ENCODE results near the gene DCTD.

The DCTD gene

GRCh38 chr4:182930889-182931288 lies 13.7 kb upstream of the DCTD start:
- TF ChIP-seq TAF1 (IDR thresholded peaks at IDR 0.05; ENCODE audit: borderline replicate concordance, low read depth, low read length) (no peak), POLR2A (IDR thresholded peaks at IDR 0.05; ENCODE audit: low read depth, low read length) (no peak), POLR2AphosphoS5 (IDR thresholded peaks at IDR 0.05; ENCODE audit: low read depth, low read length) (no peak)
- no peak for DNase-seq (ENCODE audit: insufficient read length)
- no peak for FAIRE-seq

DNA sequence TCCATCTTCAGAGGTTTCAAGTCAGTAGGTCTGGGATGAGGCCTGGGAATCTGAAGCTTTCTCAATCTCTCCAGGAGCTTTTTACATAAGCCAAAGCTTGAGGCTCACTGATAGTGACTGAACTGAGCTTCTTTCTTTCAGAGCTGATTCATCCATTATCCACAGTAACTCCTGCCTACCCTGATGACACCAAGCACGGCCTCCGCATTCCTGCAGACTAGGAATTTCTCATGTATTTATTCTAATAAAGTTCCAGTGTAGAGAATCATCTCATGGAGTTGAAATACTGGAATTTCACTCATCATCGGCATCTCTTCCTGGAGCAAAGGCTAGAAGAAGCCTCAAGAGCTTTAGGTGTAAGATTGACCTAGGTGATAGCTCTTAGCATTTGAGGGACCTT lies 12.1 kb upstream of the DCTD start:
- TF ChIP-seq POLR2A (IDR thresholded peaks at IDR 0.05; ENCODE audit: low read depth, low read length): no peak
- no peak for TF ChIP-seq POLR2AphosphoS5 (IDR thresholded peaks at IDR 0.05; ENCODE audit: low read depth, low read length)
- no peak for TF ChIP-seq TAF1 (IDR thresholded peaks at IDR 0.05; ENCODE audit: borderline replicate concordance, low read depth, low read length)
- no peak for DNase-seq (ENCODE audit: insufficient read length)
- FAIRE-seq: no peak

GRCh38 chr4:182928061-182928460 lies 10.9 kb upstream of the DCTD start:
- no peak for FAIRE-seq
- TF ChIP-seq TAF1 (IDR thresholded peaks at IDR 0.05; ENCODE audit: borderline replicate concordance, low read depth, low read length): no peak
- TF ChIP-seq POLR2A (IDR thresholded peaks at IDR 0.05; ENCODE audit: low read depth, low read length): no peak
- TF ChIP-seq POLR2AphosphoS5 (IDR thresholded peaks at IDR 0.05; ENCODE audit: low read depth, low read length): no peak
- no peak for DNase-seq (ENCODE audit: insufficient read length)

GRCh38 chr4:182927505-182927904 lies 10.3 kb upstream of the DCTD start:
- TF ChIP-seq TAF1 (IDR thresholded peaks at IDR 0.05; ENCODE audit: borderline replicate concordance, low read depth, low read length): no peak
- no peak for TF ChIP-seq POLR2AphosphoS5 (IDR thresholded peaks at IDR 0.05; ENCODE audit: low read depth, low read length)
- no peak for TF ChIP-seq POLR2A (IDR thresholded peaks at IDR 0.05; ENCODE audit: low read depth, low read length)
- no peak for FAIRE-seq
- DNase-seq (ENCODE audit: insufficient read length): no peak

- no peak for FAIRE-seq
- DNase-seq (ENCODE audit: insufficient read length): no peak
- TF ChIP-seq POLR2A (IDR thresholded peaks at IDR 0.05; ENCODE audit: low read depth, low read length) (no peak), POLR2AphosphoS5 (IDR thresholded peaks at IDR 0.05; ENCODE audit: low read depth, low read length) (no peak), TAF1 (IDR thresholded peaks at IDR 0.05; ENCODE audit: borderline replicate concordance, low read depth, low read length) (no peak)
Measured at GRCh38 chr4:182925855-182926254, 8.7 kb upstream of the DCTD start.

- FAIRE-seq: peak; percentile 81
- TF ChIP-seq POLR2A (IDR thresholded peaks at IDR 0.05; ENCODE audit: low read depth, low read length): no peak
- TF ChIP-seq TAF1 (IDR thresholded peaks at IDR 0.05; ENCODE audit: borderline replicate concordance, low read depth, low read length): no peak
- TF ChIP-seq POLR2AphosphoS5 (IDR thresholded peaks at IDR 0.05; ENCODE audit: low read depth, low read length): no peak
- peak; percentile 23 for DNase-seq (ENCODE audit: insufficient read length)
Measured at GRCh38 chr4:182925298-182925757, 8.1 kb upstream of the DCTD start.

DNA sequence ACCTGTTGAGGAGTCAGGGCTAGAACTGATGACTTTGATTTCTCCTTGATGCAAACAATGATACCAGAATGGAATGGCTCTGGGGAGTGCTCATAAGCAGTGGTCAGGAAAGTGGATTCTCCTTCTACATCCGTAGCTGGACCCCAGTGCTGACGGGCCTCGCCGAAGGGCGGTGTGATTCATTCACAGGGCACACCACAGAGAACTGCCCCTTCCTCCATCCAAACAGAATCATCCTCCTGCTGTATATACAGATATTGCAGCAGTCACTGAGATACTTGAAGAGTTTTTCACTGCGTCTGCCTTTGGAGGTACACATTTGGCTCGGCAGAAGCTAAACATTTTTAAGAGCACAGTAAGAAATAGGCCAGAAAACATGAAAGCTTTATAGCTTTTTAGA lies 7.3 kb upstream of the DCTD start:
- DNase-seq (ENCODE audit: insufficient read length) (no peak), FAIRE-seq (no peak)
- TF ChIP-seq POLR2A (IDR thresholded peaks at IDR 0.05; ENCODE audit: low read depth, low read length) (no peak), TAF1 (IDR thresholded peaks at IDR 0.05; ENCODE audit: borderline replicate concordance, low read depth, low read length) (no peak), POLR2AphosphoS5 (IDR thresholded peaks at IDR 0.05; ENCODE audit: low read depth, low read length) (no peak)

- TF ChIP-seq POLR2AphosphoS5 (IDR thresholded peaks at IDR 0.05; ENCODE audit: low read depth, low read length): no peak
- no peak for TF ChIP-seq POLR2A (IDR thresholded peaks at IDR 0.05; ENCODE audit: low read depth, low read length)
- no peak for TF ChIP-seq TAF1 (IDR thresholded peaks at IDR 0.05; ENCODE audit: borderline replicate concordance, low read depth, low read length)
- no peak for FAIRE-seq
- DNase-seq (ENCODE audit: insufficient read length): no peak
Measured at GRCh38 chr4:182923796-182924340, 6.7 kb upstream of the DCTD start.

DNA sequence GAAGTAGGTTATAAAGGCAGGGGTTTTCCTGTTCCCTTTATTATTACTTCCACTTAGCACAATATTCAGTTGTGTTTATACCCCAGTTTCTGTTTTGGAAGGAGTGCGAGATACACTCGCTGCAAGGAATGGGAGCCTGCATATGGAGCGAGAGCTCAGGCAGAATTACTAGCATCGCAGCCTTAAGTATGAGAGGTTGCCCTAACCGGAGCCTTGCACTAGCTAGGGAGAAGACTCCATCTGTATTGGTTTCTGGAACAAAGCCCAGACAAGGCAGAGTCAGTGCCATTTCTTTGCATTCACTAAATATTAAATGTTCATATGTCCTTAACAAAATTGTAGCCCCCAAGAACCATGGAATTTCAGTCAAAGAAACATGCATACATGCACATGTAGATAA lies 6.2 kb upstream of the DCTD start:
- no peak for DNase-seq (ENCODE audit: insufficient read length)
- TF ChIP-seq POLR2A (IDR thresholded peaks at IDR 0.05; ENCODE audit: low read depth, low read length) (no peak), POLR2AphosphoS5 (IDR thresholded peaks at IDR 0.05; ENCODE audit: low read depth, low read length) (no peak), TAF1 (IDR thresholded peaks at IDR 0.05; ENCODE audit: borderline replicate concordance, low read depth, low read length) (no peak)
- FAIRE-seq: no peak

DNA sequence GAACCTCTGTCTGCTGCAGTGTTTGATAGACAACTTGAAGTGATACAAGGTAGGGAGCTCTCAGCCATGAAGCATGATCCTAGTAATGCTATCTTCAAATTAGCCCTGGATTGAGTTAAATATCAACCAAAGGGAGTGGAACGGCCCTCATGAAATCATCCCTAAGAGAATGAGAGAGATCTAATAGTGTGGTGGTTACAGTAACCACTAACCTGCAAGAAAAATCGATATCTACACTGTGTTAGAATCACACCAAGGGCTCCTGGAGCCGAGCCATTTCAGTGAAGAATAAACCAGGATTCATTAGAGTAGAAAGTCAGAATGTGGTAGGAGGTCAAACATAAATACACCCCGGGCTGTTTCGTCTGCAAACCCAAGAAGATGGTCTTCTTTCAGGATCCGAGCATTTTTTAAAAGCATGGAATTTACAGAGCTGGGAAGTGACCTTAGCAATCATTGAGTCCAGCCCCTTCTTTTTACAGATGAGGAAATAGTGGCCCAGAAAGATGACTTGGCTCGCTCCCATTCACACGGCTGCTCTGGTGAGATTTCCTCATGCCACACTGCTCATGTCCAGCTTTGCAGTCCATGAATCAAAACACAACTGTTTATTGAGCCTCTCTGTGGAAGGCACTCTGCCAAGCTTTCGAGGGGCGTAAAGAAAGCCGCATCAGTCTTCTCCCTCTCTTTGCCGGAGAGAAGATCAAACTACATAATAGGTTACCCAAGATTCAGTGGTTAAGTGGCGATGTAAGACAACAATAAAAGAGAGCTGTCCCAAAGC lies 5.5 kb upstream of the DCTD start:
- TF ChIP-seq TAF1 (IDR thresholded peaks at IDR 0.05; ENCODE audit: borderline replicate concordance, low read depth, low read length): no peak
- TF ChIP-seq POLR2AphosphoS5 (IDR thresholded peaks at IDR 0.05; ENCODE audit: low read depth, low read length): no peak
- TF ChIP-seq POLR2A (IDR thresholded peaks at IDR 0.05; ENCODE audit: low read depth, low read length): no peak
- no peak for FAIRE-seq

DNA sequence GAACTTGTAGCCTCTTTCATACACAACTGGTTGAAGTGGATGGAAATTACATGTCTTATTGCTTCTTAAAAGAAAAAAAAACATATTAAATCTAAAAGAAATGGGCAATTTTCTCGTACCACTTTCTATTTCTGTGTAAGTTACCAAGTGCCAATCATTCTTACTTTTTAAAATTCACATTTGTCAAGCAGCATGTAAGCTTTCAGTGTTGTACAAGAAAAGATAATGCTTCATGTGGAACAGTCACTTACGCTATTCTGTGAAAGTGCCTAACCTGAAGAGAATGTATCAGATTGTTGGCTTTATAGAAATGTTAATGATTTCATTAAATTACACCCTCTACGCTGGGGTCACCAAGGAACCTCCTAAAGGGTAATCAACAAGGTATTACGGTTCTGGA lies 4.4 kb upstream of the DCTD start:
- FAIRE-seq (no peak), DNase-seq (ENCODE audit: insufficient read length) (no peak)
- no peak for TF ChIP-seq POLR2AphosphoS5 (IDR thresholded peaks at IDR 0.05; ENCODE audit: low read depth, low read length)
- TF ChIP-seq TAF1 (IDR thresholded peaks at IDR 0.05; ENCODE audit: borderline replicate concordance, low read depth, low read length): no peak
- no peak for TF ChIP-seq POLR2A (IDR thresholded peaks at IDR 0.05; ENCODE audit: low read depth, low read length)

More for the DNA sequence above, 5.5 kb upstream of the DCTD start:
- no peak for DNase-seq (ENCODE audit: insufficient read length)

DNA sequence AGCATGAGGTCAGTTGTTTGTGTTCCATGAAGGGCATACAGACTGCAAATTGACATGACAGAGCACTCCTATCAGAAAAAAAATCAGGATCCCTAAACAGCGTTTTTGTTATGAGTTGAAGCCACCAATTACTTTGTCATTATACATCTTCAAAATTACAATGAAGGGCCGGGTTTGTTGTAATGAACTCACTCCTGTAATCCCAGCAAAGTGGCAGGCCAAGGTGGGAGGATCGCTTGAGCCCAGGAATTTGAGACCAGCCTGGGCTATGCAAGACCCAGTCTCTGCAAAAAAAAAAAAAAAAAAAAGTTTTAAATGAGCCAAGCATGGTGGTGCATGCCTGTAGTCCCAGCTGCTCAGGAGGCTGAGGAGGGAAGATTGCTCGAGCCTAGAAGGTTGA lies 3.5 kb upstream of the DCTD start:
- FAIRE-seq: no peak
- DNase-seq (ENCODE audit: insufficient read length): no peak
- no peak for TF ChIP-seq POLR2A (IDR thresholded peaks at IDR 0.05; ENCODE audit: low read depth, low read length)
